ENCODE measurements around the gene MYF5.

DNA sequence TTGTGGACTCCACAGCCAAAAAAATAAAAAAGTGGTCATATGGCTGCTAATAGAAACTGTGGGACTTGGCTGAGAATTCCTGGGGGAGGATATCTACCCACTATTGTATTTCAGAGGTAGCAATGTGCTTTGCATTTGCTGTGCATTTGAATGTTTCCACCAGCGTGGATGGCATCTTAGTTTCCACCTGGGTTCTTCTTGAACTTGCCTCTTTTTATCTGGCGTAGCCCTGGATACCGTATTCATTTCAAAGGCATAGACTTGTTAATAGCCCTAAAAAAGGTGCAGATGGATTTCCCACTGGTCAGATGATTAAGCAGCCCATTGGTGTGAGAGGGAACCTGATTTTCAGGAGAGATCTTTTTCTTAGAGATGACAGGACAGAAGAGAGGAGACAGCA is 1.9 kb upstream of the MYF5 start:
- TF ChIP-seq, protein P1, sequence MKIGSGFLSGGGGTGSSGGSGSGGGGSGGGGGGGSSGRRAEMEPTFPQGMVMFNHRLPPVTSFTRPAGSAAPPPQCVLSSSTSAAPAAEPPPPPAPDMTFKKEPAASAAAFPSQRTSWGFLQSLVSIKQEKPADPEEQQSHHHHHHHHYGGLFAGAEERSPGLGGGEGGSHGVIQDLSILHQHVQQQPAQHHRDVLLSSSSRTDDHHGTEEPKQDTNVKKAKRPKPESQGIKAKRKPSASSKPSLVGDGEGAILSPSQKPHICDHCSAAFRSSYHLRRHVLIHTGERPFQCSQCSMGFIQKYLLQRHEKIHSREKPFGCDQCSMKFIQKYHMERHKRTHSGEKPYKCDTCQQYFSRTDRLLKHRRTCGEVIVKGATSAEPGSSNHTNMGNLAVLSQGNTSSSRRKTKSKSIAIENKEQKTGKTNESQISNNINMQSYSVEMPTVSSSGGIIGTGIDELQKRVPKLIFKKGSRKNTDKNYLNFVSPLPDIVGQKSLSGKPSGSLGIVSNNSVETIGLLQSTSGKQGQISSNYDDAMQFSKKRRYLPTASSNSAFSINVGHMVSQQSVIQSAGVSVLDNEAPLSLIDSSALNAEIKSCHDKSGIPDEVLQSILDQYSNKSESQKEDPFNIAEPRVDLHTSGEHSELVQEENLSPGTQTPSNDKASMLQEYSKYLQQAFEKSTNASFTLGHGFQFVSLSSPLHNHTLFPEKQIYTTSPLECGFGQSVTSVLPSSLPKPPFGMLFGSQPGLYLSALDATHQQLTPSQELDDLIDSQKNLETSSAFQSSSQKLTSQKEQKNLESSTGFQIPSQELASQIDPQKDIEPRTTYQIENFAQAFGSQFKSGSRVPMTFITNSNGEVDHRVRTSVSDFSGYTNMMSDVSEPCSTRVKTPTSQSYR (CRISPR knock-in tag; IDR thresholded peaks at IDR 0.05) = no peak
- no peak for TF ChIP-seq SP1 (CRISPR knock-in tag; conservative IDR thresholded peaks at IDR 0.05)
- TF ChIP-seq, protein P2, sequence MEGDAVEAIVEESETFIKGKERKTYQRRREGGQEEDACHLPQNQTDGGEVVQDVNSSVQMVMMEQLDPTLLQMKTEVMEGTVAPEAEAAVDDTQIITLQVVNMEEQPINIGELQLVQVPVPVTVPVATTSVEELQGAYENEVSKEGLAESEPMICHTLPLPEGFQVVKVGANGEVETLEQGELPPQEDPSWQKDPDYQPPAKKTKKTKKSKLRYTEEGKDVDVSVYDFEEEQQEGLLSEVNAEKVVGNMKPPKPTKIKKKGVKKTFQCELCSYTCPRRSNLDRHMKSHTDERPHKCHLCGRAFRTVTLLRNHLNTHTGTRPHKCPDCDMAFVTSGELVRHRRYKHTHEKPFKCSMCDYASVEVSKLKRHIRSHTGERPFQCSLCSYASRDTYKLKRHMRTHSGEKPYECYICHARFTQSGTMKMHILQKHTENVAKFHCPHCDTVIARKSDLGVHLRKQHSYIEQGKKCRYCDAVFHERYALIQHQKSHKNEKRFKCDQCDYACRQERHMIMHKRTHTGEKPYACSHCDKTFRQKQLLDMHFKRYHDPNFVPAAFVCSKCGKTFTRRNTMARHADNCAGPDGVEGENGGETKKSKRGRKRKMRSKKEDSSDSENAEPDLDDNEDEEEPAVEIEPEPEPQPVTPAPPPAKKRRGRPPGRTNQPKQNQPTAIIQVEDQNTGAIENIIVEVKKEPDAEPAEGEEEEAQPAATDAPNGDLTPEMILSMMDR (IDR thresholded peaks at IDR 0.05) = no peak
- no peak for TF ChIP-seq SMAD3 (CRISPR knock-in tag; IDR thresholded peaks at IDR 0.05; ENCODE audit: borderline replicate concordance)
- TF ChIP-seq, protein P3, sequence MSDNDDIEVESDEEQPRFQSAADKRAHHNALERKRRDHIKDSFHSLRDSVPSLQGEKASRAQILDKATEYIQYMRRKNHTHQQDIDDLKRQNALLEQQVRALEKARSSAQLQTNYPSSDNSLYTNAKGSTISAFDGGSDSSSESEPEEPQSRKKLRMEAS (CRISPR knock-in tag; IDR thresholded peaks at IDR 0.05) = no peak
- TF ChIP-seq, protein P4, sequence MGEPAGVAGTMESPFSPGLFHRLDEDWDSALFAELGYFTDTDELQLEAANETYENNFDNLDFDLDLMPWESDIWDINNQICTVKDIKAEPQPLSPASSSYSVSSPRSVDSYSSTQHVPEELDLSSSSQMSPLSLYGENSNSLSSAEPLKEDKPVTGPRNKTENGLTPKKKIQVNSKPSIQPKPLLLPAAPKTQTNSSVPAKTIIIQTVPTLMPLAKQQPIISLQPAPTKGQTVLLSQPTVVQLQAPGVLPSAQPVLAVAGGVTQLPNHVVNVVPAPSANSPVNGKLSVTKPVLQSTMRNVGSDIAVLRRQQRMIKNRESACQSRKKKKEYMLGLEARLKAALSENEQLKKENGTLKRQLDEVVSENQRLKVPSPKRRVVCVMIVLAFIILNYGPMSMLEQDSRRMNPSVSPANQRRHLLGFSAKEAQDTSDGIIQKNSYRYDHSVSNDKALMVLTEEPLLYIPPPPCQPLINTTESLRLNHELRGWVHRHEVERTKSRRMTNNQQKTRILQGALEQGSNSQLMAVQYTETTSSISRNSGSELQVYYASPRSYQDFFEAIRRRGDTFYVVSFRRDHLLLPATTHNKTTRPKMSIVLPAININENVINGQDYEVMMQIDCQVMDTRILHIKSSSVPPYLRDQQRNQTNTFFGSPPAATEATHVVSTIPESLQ (CRISPR knock-in tag; IDR thresholded peaks at IDR 0.05) = no peak
- TF ChIP-seq, protein P5, sequence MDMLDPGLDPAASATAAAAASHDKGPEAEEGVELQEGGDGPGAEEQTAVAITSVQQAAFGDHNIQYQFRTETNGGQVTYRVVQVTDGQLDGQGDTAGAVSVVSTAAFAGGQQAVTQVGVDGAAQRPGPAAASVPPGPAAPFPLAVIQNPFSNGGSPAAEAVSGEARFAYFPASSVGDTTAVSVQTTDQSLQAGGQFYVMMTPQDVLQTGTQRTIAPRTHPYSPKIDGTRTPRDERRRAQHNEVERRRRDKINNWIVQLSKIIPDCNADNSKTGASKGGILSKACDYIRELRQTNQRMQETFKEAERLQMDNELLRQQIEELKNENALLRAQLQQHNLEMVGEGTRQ (CRISPR knock-in tag; IDR thresholded peaks at IDR 0.05) = no peak
- TF ChIP-seq, protein P6, sequence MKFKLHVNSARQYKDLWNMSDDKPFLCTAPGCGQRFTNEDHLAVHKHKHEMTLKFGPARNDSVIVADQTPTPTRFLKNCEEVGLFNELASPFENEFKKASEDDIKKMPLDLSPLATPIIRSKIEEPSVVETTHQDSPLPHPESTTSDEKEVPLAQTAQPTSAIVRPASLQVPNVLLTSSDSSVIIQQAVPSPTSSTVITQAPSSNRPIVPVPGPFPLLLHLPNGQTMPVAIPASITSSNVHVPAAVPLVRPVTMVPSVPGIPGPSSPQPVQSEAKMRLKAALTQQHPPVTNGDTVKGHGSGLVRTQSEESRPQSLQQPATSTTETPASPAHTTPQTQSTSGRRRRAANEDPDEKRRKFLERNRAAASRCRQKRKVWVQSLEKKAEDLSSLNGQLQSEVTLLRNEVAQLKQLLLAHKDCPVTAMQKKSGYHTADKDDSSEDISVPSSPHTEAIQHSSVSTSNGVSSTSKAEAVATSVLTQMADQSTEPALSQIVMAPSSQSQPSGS (CRISPR knock-in tag; IDR thresholded peaks at IDR 0.05; ENCODE audit: borderline replicate concordance, low read depth) = no peak
- no peak for TF ChIP-seq RELA (CRISPR knock-in tag; IDR thresholded peaks at IDR 0.05; ENCODE audit: borderline replicate concordance)
